NT2/D1 (cell line): ENCODE results near the gene TSPAN5.

ENCODE experiments used
- SUZ12 ChIP-seq: IDR thresholded peaks from 2 replicates; pipeline ENCODE4 v1.6.1; 2011; ENCODE audit not compliant: insufficient read length, insufficient read depth; ENCODE audit errors: extremely low read depth
- ZNF274 ChIP-seq: IDR thresholded peaks from 2 replicates; pipeline ENCODE4 v1.6.1; 2011; ENCODE audit warnings: mild to moderate bottlenecking, low read depth, low read length

DNA sequence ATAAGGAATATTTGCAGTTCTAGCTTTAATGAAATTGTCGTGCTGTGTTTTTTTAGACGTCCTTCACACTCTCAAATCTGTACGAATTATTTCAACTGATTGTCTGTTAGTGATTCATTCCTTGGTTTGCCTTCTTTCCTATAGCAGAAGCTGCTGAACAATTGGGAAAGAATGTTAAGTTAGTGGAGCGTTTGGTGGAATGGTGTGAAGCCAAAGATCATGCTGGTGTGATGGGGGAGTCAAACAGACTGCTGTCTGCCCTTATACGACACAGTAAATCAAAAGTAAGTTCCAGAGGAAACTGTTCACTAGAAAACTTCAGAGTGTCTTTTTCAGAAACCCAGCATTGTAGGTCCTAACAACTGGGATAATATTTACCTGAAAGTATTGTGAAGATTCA, 237.3 kb downstream of the TSPAN5 start:
- TF ChIP-seq SUZ12 (no peak), ZNF274 (no peak)
